WTC11 (cell line): ENCODE measurements around the gene CUL2. TPM values are rescaled to one million over a fixed set of nuclear protein-coding genes. Genes with fewer than 3 reads are reported as not detected.

Experiments used
- ATAC-seq: fragments of 200-7000 bp; cut with Tn5 transposase; 2 replicates; pipeline ENCODE4 v1.10.0; 2021; ENCODE audit warnings: mild to moderate bottlenecking, moderate library complexity
- Bru-seq: library from RNA; stranded (reverse); fragments of 400-500 nt; gene quantifications from one replicate; lab custom pipeline; 2021; lab: Mats Ljungman, UMichigan
- CTCF ChIA-PET: fragments of 300-600 bp; sonication (Branson Sonifier 250); formaldehyde crosslinking; loops from one replicate; lab custom pipeline; 2021; ENCODE audit warnings: antibody characterized with exemption; lab: Charles Lee
- POLR2A ChIA-PET: fragments of 350-600 bp; sonication (Branson Sonifier 250); formaldehyde crosslinking; loops from one replicate; lab custom pipeline; 2021; ENCODE audit warnings: antibody characterized with exemption; lab: Charles Lee
- DNase-seq: peaks from one replicate; pipeline ENCODE4 v3.0.0; 2021; ENCODE audit warnings: low spot score
- H3K27ac Mint-ChIP-seq: 2 replicates; pipeline ENCODE4 v1.8.0; 2021; ENCODE audit warnings: mixed read lengths
- H3K27me3 Mint-ChIP-seq: 2 replicates; pipeline ENCODE4 v1.8.0; 2021; ENCODE audit warnings: low read depth, mild to moderate bottlenecking, moderate library complexity, mixed read lengths
- H3K36me3 Mint-ChIP-seq: 2 replicates; pipeline ENCODE4 v1.8.0; 2021; ENCODE audit warnings: mixed read lengths
- H3K4me1 Mint-ChIP-seq: 2 replicates; pipeline ENCODE4 v1.8.0; 2022; ENCODE audit warnings: mixed read lengths
- H3K4me3 Mint-ChIP-seq: 2 replicates; pipeline ENCODE4 v1.8.0; 2021; ENCODE audit warnings: mild to moderate bottlenecking, moderate library complexity, mixed read lengths
- H3K9me3 Mint-ChIP-seq: 2 replicates; pipeline ENCODE4 v1.8.0; 2021; ENCODE audit warnings: mixed read lengths
- AFF4 ChIP-seq: sonication (generic); formaldehyde crosslinking; IDR thresholded peaks from 2 replicates; pipeline ENCODE4 v1.8.1; 2023; ENCODE audit warnings: mild to moderate bottlenecking, missing genetic modification reagents, borderline replicate concordance
- CREM ChIP-seq: sonication (generic); formaldehyde crosslinking; IDR thresholded peaks from 2 replicates; pipeline ENCODE4 v1.8.1; 2022; ENCODE audit warnings: mild to moderate bottlenecking, missing genetic modification reagents, moderate library complexity
- E2F1 ChIP-seq: sonication (generic); formaldehyde crosslinking; IDR thresholded peaks from 2 replicates; pipeline ENCODE4 v1.8.0; 2022; ENCODE audit warnings: mild to moderate bottlenecking, missing genetic modification reagents
- EMX1 ChIP-seq: fragments of 250-450 bp; sonication (Bioruptor Pico); IDR thresholded peaks from 2 replicates; pipeline ENCODE4 v1.8.0; 2021; ENCODE audit warnings: mild to moderate bottlenecking
- ETV6 ChIP-seq: sonication (generic); formaldehyde crosslinking; IDR thresholded peaks from 2 replicates; pipeline ENCODE4 v1.8.1; 2022; ENCODE audit warnings: mild to moderate bottlenecking, missing genetic modification reagents
- GABPB1 ChIP-seq: sonication (generic); formaldehyde crosslinking; IDR thresholded peaks from 2 replicates; pipeline ENCODE4 v1.8.1; 2023; ENCODE audit warnings: mild to moderate bottlenecking, missing genetic modification reagents
- HMGXB4 ChIP-seq: sonication (generic); formaldehyde crosslinking; IDR thresholded peaks from 2 replicates; pipeline ENCODE4 v1.8.1; 2023; ENCODE audit warnings: mild to moderate bottlenecking, moderate library complexity, missing genetic modification reagents
- IRF2 ChIP-seq: sonication (generic); formaldehyde crosslinking; IDR thresholded peaks from 2 replicates; pipeline ENCODE4 v1.8.0; 2022; ENCODE audit warnings: low read depth, missing genetic modification reagents, borderline replicate concordance
- MAX ChIP-seq: sonication (generic); formaldehyde crosslinking; IDR thresholded peaks from 2 replicates; pipeline ENCODE4 v1.8.0; 2022; ENCODE audit warnings: mild to moderate bottlenecking, missing genetic modification reagents
- NFATC4 ChIP-seq: fragments of 250-450 bp; sonication (Bioruptor Pico); IDR thresholded peaks from 2 replicates; pipeline ENCODE4 v1.9.0; 2021; ENCODE audit warnings: mild to moderate bottlenecking
- NFE2L1 ChIP-seq: sonication (generic); formaldehyde crosslinking; IDR thresholded peaks from 2 replicates; pipeline ENCODE4 v1.8.1; 2023; ENCODE audit warnings: missing genetic modification reagents
- NR2C2 ChIP-seq: sonication (generic); formaldehyde crosslinking; IDR thresholded peaks from 2 replicates; pipeline ENCODE4 v1.8.0; 2022; ENCODE audit warnings: mild to moderate bottlenecking, missing genetic modification reagents
- PRRX2 ChIP-seq: fragments of 250-450 bp; sonication (Bioruptor Pico); IDR thresholded peaks from 2 replicates; pipeline ENCODE4 v1.8.0; 2021; ENCODE audit warnings: mild to moderate bottlenecking
- SP1 ChIP-seq: sonication (generic); formaldehyde crosslinking; conservative IDR thresholded peaks from 2 replicates; pipeline ENCODE4 v1.8.1; 2022; ENCODE audit warnings: missing genetic modification reagents
- TEAD1 ChIP-seq: sonication (generic); formaldehyde crosslinking; IDR thresholded peaks from 2 replicates; pipeline ENCODE4 v1.8.0; 2022; ENCODE audit warnings: mild to moderate bottlenecking, missing genetic modification reagents
- TEAD4 ChIP-seq: sonication (generic); formaldehyde crosslinking; IDR thresholded peaks from 2 replicates; pipeline ENCODE4 v1.8.0; 2022; ENCODE audit warnings: mild to moderate bottlenecking, missing genetic modification reagents
- ZNF263 ChIP-seq: sonication (generic); formaldehyde crosslinking; IDR thresholded peaks from 2 replicates; pipeline ENCODE4 v1.8.1; 2022; ENCODE audit warnings: low read depth, mild to moderate bottlenecking, moderate library complexity, missing genetic modification reagents
- ZNF317 ChIP-seq: sonication (generic); formaldehyde crosslinking; IDR thresholded peaks from 2 replicates; pipeline ENCODE4 v1.8.1; 2023; ENCODE audit warnings: low read depth, mild to moderate bottlenecking, moderate library complexity, missing genetic modification reagents, borderline replicate concordance
- ZNF512 ChIP-seq: sonication (generic); formaldehyde crosslinking; IDR thresholded peaks from 2 replicates; pipeline ENCODE4 v1.8.1; 2022; ENCODE audit warnings: missing genetic modification reagents, borderline replicate concordance
- ZNF671 ChIP-seq: fragments of 250-450 bp; sonication (Bioruptor Pico); IDR thresholded peaks from 2 replicates; pipeline ENCODE4 v1.8.0; 2021; ENCODE audit warnings: mild to moderate bottlenecking
- long read RNA-seq, 3 experiments: library from RNA in 1 of 3; library from capped mRNA in 1 of 3; library from polyadenylated mRNA in 1 of 3; unstranded in 2 of 3; stranded (forward) in 1 of 3; transcript quantifications; one replicate each; pipeline ENCODE4 v2.0.0, GENCODE V29; 2021
- total RNA-seq: library from RNA; stranded (reverse); gene quantifications from 3 replicates; pipeline ENCODE4 v1.2.3, GENCODE V29; 2021

Gene CUL2
- total RNA-seq (32.0 to 38.3 TPM (median 32.5 TPM) in 3 replicates), Bru-seq, nascent RNA (percentile 71 among the genes with signal in this experiment)
- long read RNA-seq, experiment 1, full-length matches to known transcripts, result 242 of 323 reads
- long read RNA-seq, experiment 1, partial matches to known transcripts, result 48 of 323 reads
- long read RNA-seq, experiment 1, other reads (novel, unspliced or antisense), result 33 of 323 reads
- long read RNA-seq, experiment 2, full-length matches to known transcripts, result 19 of 48 reads
- long read RNA-seq, experiment 2, partial matches to known transcripts, result 17 of 48 reads
- long read RNA-seq, experiment 2, other reads (novel, unspliced or antisense), result 12 of 48 reads
- long read RNA-seq, experiment 3, full-length matches to known transcripts, result 8 of 14 reads
- long read RNA-seq, experiment 3, partial matches to known transcripts, result 1 of 14 reads
- long read RNA-seq, experiment 3, other reads (novel, unspliced or antisense), result 5 of 14 reads

GRCh38 chr10:35090162-35090954 is at the start of gene CUL2:
CUL2 (minus strand) TSS chr10:35090341; CDS start chr10:35071317, 19,024 bp downstream.
- peaks cover 9% of the 10 kb centered on the region for H3K27me3 Mint-ChIP-seq
- H3K4me1 Mint-ChIP-seq, result peaks cover 20% of the 10 kb centered on the region
- CTCF ChIA-PET, result interaction anchor here (1.4 to 2.0 kb wide), 2 partner anchors 96 to 105 kb away, joined by 5 to 8 read pairs; no protein-coding TSS in a partner anchor
- TF ChIP-seq HMGXB4 (CRISPR knock-in tag) (peak; percentile 52), TEAD1 (CRISPR knock-in tag) (0 out of 2 replicates have a peak, but pooled peaks have one; percentile 27), MAX (CRISPR knock-in tag) (peak; percentile 40; the same call in 1 of the 2 replicates), PRRX2 (CRISPR knock-in tag) (no peak), CREM (CRISPR knock-in tag) (0 out of 2 replicates have a peak, but pooled peaks have one; percentile 24), SP1 (CRISPR knock-in tag) (peak; percentile 35; the same call in 1 of the 2 replicates), ZNF512 (CRISPR knock-in tag) (0 out of 2 replicates have a peak, but pooled peaks have one; percentile 45), AFF4 (CRISPR knock-in tag) (no peak), GABPB1 (peak; percentile 68)
- DNase-seq, result peak; percentile 87
- peak within 1 kb of the TSS; percentile 84 for H3K27ac Mint-ChIP-seq
- ATAC-seq, result peak; percentile 90
- H3K9me3 Mint-ChIP-seq, result peaks cover 14% of the 10 kb centered on the region
- peaks cover 4% of the 10 kb centered on the region for H3K36me3 Mint-ChIP-seq
- POLR2A ChIA-PET, result interaction anchor here (1.4 kb wide), 1 partner anchor 36 kb away, joined by 4 read pairs; the partner anchor contains the start of gene CREM
- peak within 1 kb of the TSS; percentile 94 for H3K4me3 Mint-ChIP-seq

- no peak for DNase-seq
- Mint-ChIP-seq H3K27me3 (no peaks in the 10 kb centered on the region), H3K4me3 (no peak overlapping the region), H3K9me3 (no peaks in the 10 kb centered on the region), H3K36me3 (no peaks in the 10 kb centered on the region), H3K27ac (no peak overlapping the region), H3K4me1 (peaks cover 5% of the 10 kb centered on the region)
- CTCF ChIA-PET, result interaction anchor here (1.2 to 1.7 kb wide), 2 partner anchors 60 to 142 kb away, joined by 3 to 8 read pairs; no protein-coding TSS in a partner anchor
- POLR2A ChIA-PET, result interaction anchor here (0.7 kb wide), 2 partner anchors 329 to 521 kb away, joined by 6 to 8 read pairs; no protein-coding TSS in a partner anchor
- no peak for ATAC-seq
- no peak for TF ChIP-seq TEAD4
- no peak for TF ChIP-seq ZNF671 (CRISPR knock-in tag)
- TF ChIP-seq SP1 (CRISPR knock-in tag), result no peak
- TF ChIP-seq ZNF317 (CRISPR knock-in tag), result no peak
- no peak for TF ChIP-seq NR2C2 (CRISPR knock-in tag)
- TF ChIP-seq ETV6 (CRISPR knock-in tag), result no peak
- no peak for TF ChIP-seq EMX1 (CRISPR knock-in tag)
- no peak for TF ChIP-seq ZNF263 (CRISPR knock-in tag)
- no peak for TF ChIP-seq NFE2L1 (CRISPR knock-in tag)
- no peak for TF ChIP-seq HMGXB4 (CRISPR knock-in tag)
- no peak for TF ChIP-seq IRF2 (CRISPR knock-in tag)
- TF ChIP-seq NFATC4 (CRISPR knock-in tag), result no peak
- no peak for TF ChIP-seq E2F1 (CRISPR knock-in tag)
These were observed 46.2 kb upstream of the CUL2 start for GRCh38 chr10:35136263-35136815.
